T-helper 1 cell treated with Interleukin-12 subunit alpha and Interleukin-12 subunit beta and Interleukin-4 antibody, amounts not matched to agents 30 μg/mL and 1 μg/mL, for 36 hours (primary cell): ENCODE results near the gene HIP1R.
A peak's percentile ranks its signal among the peaks of the same experiment; 100 is the strongest.
"Not testable (repeated sequence)": the region's sequence is repeated elsewhere in the genome, so short reads cannot be mapped to it uniquely, and the experiment has no call there.

Experiments
- H3K27ac Mint-ChIP-seq: one replicate; pipeline ENCODE4 v1.8.0; 2021; ENCODE audit warnings: mild to moderate bottlenecking, mixed read lengths
- H3K27me3 Mint-ChIP-seq: one replicate; pipeline ENCODE4 v1.8.0; 2021; ENCODE audit warnings: low read depth, mixed read lengths
- H3K36me3 Mint-ChIP-seq: one replicate; pipeline ENCODE4 v1.8.0; 2021; ENCODE audit warnings: low read depth, mixed read lengths
- H3K4me1 Mint-ChIP-seq: one replicate; pipeline ENCODE4 v1.8.0; 2021; ENCODE audit warnings: low read depth, mixed read lengths
- H3K4me3 Mint-ChIP-seq: one replicate; pipeline ENCODE4 v1.8.0; 2021; ENCODE audit warnings: mild to moderate bottlenecking, moderate library complexity, mixed read lengths
- H3K9me3 Mint-ChIP-seq: one replicate; pipeline ENCODE4 v1.8.0; 2021; ENCODE audit warnings: mixed read lengths

The HIP1R gene, protein sequence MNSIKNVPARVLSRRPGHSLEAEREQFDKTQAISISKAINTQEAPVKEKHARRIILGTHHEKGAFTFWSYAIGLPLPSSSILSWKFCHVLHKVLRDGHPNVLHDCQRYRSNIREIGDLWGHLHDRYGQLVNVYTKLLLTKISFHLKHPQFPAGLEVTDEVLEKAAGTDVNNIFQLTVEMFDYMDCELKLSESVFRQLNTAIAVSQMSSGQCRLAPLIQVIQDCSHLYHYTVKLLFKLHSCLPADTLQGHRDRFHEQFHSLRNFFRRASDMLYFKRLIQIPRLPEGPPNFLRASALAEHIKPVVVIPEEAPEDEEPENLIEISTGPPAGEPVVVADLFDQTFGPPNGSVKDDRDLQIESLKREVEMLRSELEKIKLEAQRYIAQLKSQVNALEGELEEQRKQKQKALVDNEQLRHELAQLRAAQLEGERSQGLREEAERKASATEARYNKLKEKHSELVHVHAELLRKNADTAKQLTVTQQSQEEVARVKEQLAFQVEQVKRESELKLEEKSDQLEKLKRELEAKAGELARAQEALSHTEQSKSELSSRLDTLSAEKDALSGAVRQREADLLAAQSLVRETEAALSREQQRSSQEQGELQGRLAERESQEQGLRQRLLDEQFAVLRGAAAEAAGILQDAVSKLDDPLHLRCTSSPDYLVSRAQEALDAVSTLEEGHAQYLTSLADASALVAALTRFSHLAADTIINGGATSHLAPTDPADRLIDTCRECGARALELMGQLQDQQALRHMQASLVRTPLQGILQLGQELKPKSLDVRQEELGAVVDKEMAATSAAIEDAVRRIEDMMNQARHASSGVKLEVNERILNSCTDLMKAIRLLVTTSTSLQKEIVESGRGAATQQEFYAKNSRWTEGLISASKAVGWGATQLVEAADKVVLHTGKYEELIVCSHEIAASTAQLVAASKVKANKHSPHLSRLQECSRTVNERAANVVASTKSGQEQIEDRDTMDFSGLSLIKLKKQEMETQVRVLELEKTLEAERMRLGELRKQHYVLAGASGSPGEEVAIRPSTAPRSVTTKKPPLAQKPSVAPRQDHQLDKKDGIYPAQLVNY

DNA sequence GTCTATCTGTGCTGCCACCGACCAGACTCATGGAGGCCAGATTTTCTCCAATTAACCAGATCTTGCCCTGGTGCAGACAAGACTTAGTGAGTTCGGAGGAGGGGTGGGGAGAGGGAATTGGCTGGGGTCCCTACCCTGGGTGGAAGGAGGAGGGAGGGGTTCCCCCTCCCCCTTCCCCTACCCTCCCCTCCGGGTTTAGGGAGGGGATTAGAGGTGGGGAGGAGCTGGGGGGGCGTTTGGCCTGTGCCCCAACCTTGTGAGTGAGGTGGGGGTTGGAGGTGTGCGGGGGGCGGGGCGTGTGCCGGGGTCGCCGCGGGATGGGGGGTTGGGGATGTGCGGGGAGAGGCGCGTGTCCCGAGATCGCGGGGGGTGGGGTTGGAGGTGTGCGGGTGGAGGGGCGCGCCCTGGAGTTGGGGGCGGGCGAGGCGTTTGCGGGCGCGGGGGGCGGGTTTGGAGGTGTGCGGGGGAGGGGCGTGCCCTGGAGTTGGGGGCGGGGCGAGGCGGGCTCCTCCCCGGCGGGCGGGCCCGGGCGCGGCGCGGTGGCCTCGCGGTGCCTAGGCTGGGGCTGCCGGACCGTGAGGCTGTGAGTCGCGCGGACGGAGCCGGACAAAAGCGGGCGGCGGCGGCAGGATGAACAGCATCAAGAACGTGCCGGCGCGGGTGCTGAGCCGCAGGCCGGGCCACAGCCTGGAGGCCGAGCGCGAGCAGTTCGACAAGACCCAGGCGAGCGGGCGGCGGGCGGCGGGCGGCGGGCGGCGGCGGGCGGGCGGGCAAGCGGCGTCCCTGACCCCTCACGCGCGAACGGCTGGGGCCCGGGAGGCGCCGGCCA lies at the start of gene HIP1R:
Gene HIP1R (plus strand): TSS at position 537 of the 829 bp plus-strand sequence. CDS start 94 bp downstream, at position 631.
- Mint-ChIP-seq H3K27ac (peak within 1 kb of the TSS; percentile 87), H3K27me3 (peaks cover 36% of the 10 kb centered on the region), H3K4me1 (peaks cover 27% of the 10 kb centered on the region), H3K36me3 (no peaks in the 10 kb centered on the region), H3K9me3 (no peaks in the 10 kb centered on the region), H3K4me3 (peak within 1 kb of the TSS; percentile 94)

DNA sequence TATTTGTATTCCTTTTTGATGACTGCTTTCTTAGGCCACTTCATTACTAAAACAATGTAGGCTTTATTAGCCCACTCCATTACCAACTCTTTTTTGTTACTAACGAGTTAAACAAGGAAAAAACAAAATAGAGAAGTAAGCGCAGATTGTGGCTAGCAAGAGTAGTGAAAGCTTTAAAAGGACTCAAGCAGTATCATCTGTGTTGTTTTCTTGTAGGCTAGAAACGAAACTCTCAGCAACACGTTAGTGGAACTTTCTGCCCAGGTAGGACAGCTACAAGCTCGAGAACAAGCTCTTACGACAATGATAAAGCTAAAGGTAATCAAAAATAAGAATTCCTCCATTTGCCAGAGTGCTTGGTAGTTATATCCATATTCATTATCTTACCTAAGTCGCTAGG lies 49.8 kb upstream of the HIP1R start:
- no peaks in the 10 kb centered on the region for H3K27me3 Mint-ChIP-seq
- H3K27ac Mint-ChIP-seq = no peak overlapping the region
- H3K36me3 Mint-ChIP-seq = no peaks in the 10 kb centered on the region
- no peaks in the 10 kb centered on the region for H3K9me3 Mint-ChIP-seq
- no peaks in the 10 kb centered on the region for H3K4me1 Mint-ChIP-seq
- H3K4me3 Mint-ChIP-seq = no peak overlapping the region

DNA sequence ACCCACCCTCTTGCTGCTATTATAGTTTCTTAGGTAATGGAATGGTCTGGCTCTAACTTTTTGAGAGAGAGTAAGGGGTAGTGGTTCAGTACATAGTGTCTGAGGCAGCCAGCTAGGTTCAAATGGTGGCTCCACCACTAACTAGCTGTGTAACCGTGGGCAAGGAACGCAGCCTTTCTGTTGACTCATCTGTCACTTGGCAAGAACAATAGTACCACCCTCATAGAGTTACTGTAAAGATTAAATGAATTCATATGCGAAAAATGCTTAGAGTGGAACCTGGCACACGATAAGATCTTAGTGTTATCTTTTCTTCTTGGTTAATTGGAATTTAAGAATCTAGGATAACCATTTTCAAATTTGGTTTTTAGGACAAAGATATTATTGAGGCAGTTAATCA lies 46.9 kb upstream of the HIP1R start:
- H3K27me3 Mint-ChIP-seq = no peaks in the 10 kb centered on the region
- no peak overlapping the region for H3K27ac Mint-ChIP-seq

DNA sequence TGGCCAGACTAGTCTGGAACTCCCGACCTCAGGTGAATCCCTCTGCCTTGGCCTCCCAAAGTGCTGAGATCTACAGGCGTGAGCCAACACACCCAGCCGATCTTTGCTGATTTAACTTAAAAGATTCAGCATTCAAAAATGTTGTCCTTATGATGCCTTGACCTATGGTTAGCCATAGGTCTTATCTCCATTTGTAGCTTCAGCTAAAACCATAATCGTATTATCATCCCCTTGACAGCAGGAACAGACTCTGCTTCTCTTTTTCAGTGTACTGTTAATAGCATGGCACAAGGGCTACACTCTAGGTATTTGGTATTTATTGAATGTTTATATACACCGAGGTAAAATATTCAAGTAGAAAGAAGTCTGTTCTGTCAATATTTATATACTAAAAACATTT lies 45.6 kb upstream of the HIP1R start:
- Mint-ChIP-seq H3K4me3 (no peak overlapping the region), H3K4me1 (peaks cover 2% of the 10 kb centered on the region), H3K36me3 (no peaks in the 10 kb centered on the region), H3K27me3 (no peaks in the 10 kb centered on the region), H3K27ac (no peak overlapping the region), H3K9me3 (no peaks in the 10 kb centered on the region)

More for the DNA sequence above, 46.9 kb upstream of the HIP1R start:
- no peaks in the 10 kb centered on the region for H3K4me1 Mint-ChIP-seq
- no peaks in the 10 kb centered on the region for H3K9me3 Mint-ChIP-seq
- H3K36me3 Mint-ChIP-seq = no peaks in the 10 kb centered on the region
- no peak overlapping the region for H3K4me3 Mint-ChIP-seq

DNA sequence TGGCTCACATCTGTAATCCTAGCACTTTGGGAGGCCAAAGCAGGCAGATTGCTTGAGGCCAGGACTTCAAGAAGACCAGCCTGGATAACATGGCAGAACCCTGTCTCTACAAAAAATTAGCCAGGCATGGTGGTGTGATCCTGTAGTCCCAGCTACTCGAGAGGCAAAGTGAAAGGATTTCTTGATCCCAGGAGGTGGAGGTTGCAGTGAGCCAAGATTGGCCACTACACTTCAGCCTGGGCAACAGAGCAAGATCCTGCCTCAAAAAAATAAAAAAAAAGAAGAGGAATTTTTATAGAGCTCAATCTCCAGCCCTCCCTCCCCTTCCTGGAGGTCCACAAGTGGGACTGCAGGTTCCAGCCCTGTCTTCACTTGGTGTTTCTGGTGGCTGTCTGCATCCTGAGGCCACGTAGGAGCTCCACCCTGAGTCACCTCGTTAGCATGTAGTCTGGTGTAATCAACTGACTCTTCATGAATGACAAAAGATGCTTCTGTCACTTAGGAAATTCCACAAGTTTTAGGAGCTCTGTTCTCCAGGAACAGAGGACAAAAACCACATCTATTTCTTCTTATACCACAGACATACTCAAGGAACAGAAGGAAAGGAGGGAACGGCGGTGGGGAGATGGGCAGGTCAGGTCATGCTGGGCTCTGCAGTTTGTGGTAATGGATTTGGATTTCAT lies 44.7 kb upstream of the HIP1R start:
- H3K27me3 Mint-ChIP-seq = peaks cover 3% of the 10 kb centered on the region
- H3K4me1 Mint-ChIP-seq = peaks cover 2% of the 10 kb centered on the region
- no peaks in the 10 kb centered on the region for H3K36me3 Mint-ChIP-seq
- no peak overlapping the region for H3K4me3 Mint-ChIP-seq
- H3K9me3 Mint-ChIP-seq = no peaks in the 10 kb centered on the region
- H3K27ac Mint-ChIP-seq = no peak overlapping the region

DNA sequence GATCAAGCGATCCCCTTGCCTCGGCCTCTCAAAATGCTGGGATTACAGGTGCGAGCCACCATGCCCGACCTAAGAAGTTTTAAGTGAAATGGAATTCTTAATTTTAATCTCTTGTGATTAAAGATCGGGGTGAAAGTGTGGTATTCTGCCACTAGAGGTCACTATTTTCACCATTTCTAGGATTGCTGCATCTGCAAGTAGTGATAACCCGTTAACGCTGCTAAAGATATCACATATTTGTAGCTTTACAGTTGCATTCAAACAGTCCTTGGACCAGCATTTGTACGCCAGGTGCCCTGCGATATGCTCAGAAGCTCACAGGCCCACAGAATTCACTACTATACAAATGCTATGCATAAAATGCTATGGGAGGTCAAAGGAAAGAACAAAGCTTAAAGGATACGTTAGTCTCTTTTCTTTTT lies 41.6 kb upstream of the HIP1R start:
- Mint-ChIP-seq H3K4me3 (no peak overlapping the region), H3K9me3 (no peaks in the 10 kb centered on the region), H3K4me1 (peaks cover 2% of the 10 kb centered on the region), H3K27me3 (peaks cover 3% of the 10 kb centered on the region), H3K27ac (no peak overlapping the region), H3K36me3 (no peaks in the 10 kb centered on the region)

DNA sequence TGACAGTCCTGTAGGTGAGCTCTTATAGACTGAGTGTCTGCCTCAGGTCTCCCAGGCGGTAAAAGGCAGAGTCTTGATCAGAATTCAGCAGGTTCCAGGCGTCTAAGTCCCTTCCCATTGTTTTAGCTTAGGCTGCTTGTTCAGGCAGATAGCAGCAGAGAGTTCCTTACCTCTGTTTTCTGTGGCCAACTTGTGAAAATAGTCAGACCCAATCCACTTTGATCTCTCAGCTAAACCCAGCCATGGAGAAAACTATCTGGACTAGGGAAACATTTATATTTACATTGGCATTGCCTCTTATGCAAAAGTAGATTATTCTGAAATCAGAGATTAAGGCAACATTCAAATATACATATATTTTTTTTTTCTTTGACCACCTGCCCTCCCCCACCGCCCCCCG lies 39.5 kb upstream of the HIP1R start:
- H3K36me3 Mint-ChIP-seq = no peaks in the 10 kb centered on the region

DNA sequence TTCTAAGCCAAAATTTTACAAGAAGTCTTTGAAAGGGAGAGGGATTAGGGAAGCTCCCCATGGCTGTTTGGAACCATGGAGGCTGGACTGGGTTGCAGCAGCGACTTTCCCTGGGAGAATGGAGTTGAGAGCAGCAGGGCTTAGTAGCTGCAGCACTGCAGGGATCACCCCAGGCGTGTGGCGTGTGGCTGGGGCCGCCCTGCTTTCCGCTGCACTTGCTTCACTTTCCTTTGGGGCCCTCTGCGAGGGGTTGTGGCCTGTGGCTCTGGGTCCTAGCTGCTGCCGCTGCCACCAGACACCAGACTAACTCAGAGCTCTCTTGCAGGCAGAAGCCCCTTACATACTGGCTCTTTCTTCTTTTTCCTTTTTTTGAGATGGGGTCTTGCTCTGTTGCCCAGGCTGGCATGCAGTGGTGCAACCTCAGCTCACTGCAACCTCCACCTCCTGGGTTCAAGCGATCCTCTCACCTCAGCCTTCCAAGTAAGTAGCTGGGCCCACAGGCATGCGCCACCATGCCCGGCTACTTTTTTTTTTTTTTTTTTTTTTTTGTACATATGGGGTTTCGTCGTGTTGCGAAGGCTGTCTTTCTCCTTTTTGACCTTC lies 35.5 kb upstream of the HIP1R start:
- Mint-ChIP-seq H3K4me3 (no peak overlapping the region), H3K4me1 (no peaks in the 10 kb centered on the region), H3K9me3 (no peaks in the 10 kb centered on the region), H3K27ac (no peak overlapping the region), H3K27me3 (peaks cover 6% of the 10 kb centered on the region), H3K36me3 (no peaks in the 10 kb centered on the region)

More for the DNA sequence above, 39.5 kb upstream of the HIP1R start:
- Mint-ChIP-seq H3K9me3 (no peaks in the 10 kb centered on the region), H3K27me3 (peaks cover 3% of the 10 kb centered on the region), H3K4me3 (no peak overlapping the region), H3K4me1 (peaks cover 2% of the 10 kb centered on the region), H3K27ac (no peak overlapping the region)

DNA sequence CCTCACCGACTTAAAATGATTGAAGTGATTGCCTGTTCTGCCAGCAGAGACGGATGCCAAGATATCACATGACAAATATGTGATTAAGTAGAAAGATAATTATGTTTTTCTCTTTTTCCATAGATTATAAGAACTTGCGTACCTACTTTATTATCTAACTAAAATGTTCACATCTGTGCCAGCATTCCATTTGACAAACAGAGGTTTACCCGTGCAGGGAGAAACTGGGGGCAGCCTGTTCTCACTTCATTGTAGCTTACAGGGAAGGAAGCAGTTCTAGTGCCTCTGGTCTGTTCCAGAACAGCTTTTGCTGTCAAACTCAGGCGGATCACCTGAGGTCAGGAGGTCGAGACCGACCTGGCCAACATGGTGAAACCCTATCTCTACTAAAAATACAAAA lies 31.3 kb upstream of the HIP1R start:
- H3K4me1 Mint-ChIP-seq = no peaks in the 10 kb centered on the region
- H3K36me3 Mint-ChIP-seq = no peaks in the 10 kb centered on the region
- peaks cover 4% of the 10 kb centered on the region for H3K27me3 Mint-ChIP-seq
- no peak overlapping the region for H3K27ac Mint-ChIP-seq
- H3K9me3 Mint-ChIP-seq = no peaks in the 10 kb centered on the region
- no peak overlapping the region for H3K4me3 Mint-ChIP-seq

DNA sequence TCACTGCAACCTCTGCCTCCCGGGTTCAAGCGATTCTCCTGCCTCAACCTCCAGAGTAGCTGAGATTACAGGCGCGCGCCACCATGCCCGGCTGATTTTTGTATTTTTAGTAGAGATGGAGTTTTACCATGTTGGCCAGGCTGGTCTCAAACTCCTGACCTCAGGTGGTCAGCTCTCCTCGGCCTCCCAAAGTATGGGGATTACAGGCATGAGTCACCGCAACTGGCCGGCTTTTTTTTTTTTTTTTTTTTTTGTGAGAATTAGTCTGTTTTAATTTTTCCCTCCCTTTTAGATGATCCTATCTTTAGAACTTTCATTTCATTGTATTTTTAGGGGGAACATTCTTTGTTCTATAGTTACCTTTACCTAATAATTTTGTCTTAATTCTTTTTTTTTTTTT lies 30.3 kb upstream of the HIP1R start:
- H3K4me3 Mint-ChIP-seq, H3K27ac Mint-ChIP-seq, H3K36me3 Mint-ChIP-seq, H3K9me3 Mint-ChIP-seq, H3K4me1 Mint-ChIP-seq, H3K27me3 Mint-ChIP-seq: not testable (repeated sequence)

DNA sequence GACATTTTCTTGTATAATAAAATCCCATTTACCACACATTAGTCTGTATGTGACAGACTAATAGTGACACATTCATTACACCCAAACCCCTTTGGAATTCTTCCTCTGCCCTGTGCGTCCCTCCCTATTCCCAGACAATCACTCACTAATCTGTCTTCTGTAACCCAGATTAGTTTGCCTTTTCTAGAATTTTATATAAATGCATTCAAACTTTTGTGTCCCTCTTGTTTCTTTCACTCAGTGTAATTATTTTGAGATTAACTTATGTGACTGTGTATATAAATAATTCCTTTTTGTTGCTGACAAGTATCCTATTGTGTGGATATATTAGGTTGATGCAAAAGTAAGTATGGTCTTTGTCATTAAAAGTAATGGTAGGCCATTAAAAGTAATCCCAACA lies 27.6 kb upstream of the HIP1R start:
- no peaks in the 10 kb centered on the region for H3K4me1 Mint-ChIP-seq
- H3K27ac Mint-ChIP-seq = no peak overlapping the region
- no peak overlapping the region for H3K4me3 Mint-ChIP-seq
- H3K27me3 Mint-ChIP-seq = peaks cover 4% of the 10 kb centered on the region
- H3K9me3 Mint-ChIP-seq = no peaks in the 10 kb centered on the region
- no peaks in the 10 kb centered on the region for H3K36me3 Mint-ChIP-seq

DNA sequence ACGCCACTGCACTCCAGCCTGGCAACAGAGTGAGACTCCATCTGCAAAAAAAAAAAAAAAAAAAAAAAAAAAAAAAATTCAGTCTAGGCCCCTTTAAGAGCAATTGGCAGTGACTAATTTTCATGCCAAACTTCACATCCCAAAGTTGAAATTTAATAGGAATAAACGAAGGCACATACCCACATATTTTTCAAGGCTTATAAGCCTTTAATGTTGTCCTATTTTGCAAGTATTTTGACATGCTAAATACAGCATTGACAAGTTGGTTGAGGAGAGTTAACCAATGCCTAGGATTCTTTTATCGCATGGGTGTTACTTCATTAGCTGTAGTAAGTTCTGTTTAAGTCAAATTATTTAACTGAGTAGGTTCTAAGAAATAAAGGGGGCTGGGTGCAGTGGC lies 23.5 kb upstream of the HIP1R start:
- H3K4me3 Mint-ChIP-seq = no peak overlapping the region
- H3K36me3 Mint-ChIP-seq = no peaks in the 10 kb centered on the region
- H3K27ac Mint-ChIP-seq = no peak overlapping the region
- H3K4me1 Mint-ChIP-seq = no peaks in the 10 kb centered on the region
- H3K27me3 Mint-ChIP-seq = no peaks in the 10 kb centered on the region
- no peaks in the 10 kb centered on the region for H3K9me3 Mint-ChIP-seq

DNA sequence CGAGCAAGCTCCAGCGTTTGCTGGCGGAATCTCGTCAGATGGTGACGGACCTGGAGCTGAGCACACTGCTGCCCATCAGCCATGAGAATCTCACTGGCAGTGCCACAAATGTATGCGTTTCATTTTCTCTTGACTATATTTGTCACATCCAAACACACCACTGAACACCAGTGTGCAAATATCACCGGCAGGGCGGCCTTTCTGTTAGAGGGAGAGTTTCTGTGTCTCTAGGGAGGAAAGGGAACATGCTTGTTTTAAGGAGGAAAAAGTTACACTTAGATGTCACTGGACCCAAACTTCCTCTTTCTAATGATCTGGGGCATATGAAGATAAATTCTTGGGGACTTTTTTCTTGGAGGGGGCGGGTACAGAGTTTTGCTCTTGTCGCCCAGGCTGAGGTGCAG lies 21.9 kb upstream of the HIP1R start:
- no peak overlapping the region for H3K27ac Mint-ChIP-seq
- no peak overlapping the region for H3K4me3 Mint-ChIP-seq
- no peaks in the 10 kb centered on the region for H3K36me3 Mint-ChIP-seq
- no peaks in the 10 kb centered on the region for H3K27me3 Mint-ChIP-seq
- no peaks in the 10 kb centered on the region for H3K9me3 Mint-ChIP-seq
- no peaks in the 10 kb centered on the region for H3K4me1 Mint-ChIP-seq
